HCT116 (cell line): ENCODE results near the gene CFL1. TPM values are rescaled to one million over a fixed set of nuclear protein-coding genes. Genes with fewer than 3 reads are reported as not detected.

Source experiments
- ATAC-seq: fragments of 200-7000 bp; cut with Tn5 transposase; 2 replicates; pipeline ENCODE4 v1.9.1; 2020; ENCODE audit warnings: mild to moderate bottlenecking, moderate library complexity
- BruUV-seq: library from RNA; stranded (reverse); fragments of 400-500 nt; replicated peaks from 2 replicates; lab custom pipeline; 2021; lab: Mats Ljungman, UMichigan
- CTCF ChIA-PET: fragments of 300-600 bp; sonication (Branson Sonifier 250); formaldehyde crosslinking; loops from one replicate; lab custom pipeline; 2021; ENCODE audit warnings: antibody characterized with exemption; lab: Charles Lee
- POLR2A ChIA-PET: fragments of 300-600, 350-600 bp; sonication (Branson Sonifier 250); formaldehyde crosslinking; loops from one replicate; lab custom pipeline; 2021; ENCODE audit warnings: antibody characterized with exemption; lab: Charles Lee
- RAD21 ChIA-PET, 2 experiments: fragments of 300-600 bp; sonication (Branson Sonifier 250); formaldehyde crosslinking; loops; one replicate each; lab custom pipeline; 2023; ENCODE audit warnings: low total read pairs in 2 of 2; ENCODE audit not compliant: uncharacterized antibody in 2 of 2, unreplicated experiment in 2 of 2, low non-redundant PET in 1 of 2; lab: Charles Lee
- DNase-seq: peaks from one replicate; pipeline ENCODE4 v3.0.0-alpha.2; 2010; ENCODE audit warnings: low read depth, low spot score
- H2AFZ ChIP-seq: fragments of 200-600 bp; shearing (Covaris generic), sonication (generic); 2 replicates; pipeline ENCODE4 v1.6.1; 2017; ENCODE audit warnings: low read depth, mixed run types, mixed read lengths, antibody characterized with exemption, low read length; ENCODE audit not compliant: poor library complexity, severe bottlenecking
- H3K27ac ChIP-seq: 2 replicates; pipeline ENCODE4 v1.5.1; 2012; ENCODE audit warnings: low read depth, low read length
- H3K27me3 ChIP-seq: fragments of 200-600 bp; sonication (generic); 2 replicates; pipeline ENCODE4 v1.6.1; 2016; ENCODE audit warnings: mixed run types, low read length, mixed read lengths; ENCODE audit not compliant: insufficient read depth
- H3K36me3 ChIP-seq, 2 experiments: fragments of 200-500 bp in 1 of 2; fragments of 200-600 bp in 1 of 2; sonication (Bioruptor generic) in 1 of 2; sonication (generic) in 1 of 2; 2 replicates each; pipeline versions ENCODE4 v1.5.1 to v1.6.1; 2014 to 2016; ENCODE audit warnings: low read length in 2 of 2, inconsistent platforms in 1 of 2, mixed read lengths in 1 of 2, mixed run types in 1 of 2; ENCODE audit not compliant: insufficient read depth in 2 of 2, control insufficient read depth in 1 of 2
- H3K4me1 ChIP-seq, 2 experiments: fragments of 200-600 bp in 1 of 2; sonication (generic) in 1 of 2; 2 replicates each; pipeline versions ENCODE4 v1.5.1 to v1.6.1; 2012 to 2017; ENCODE audit warnings: low read length in 2 of 2, inconsistent platforms in 1 of 2, mild to moderate bottlenecking in 1 of 2, mixed read lengths in 1 of 2, mixed run types in 1 of 2, moderate library complexity in 1 of 2; ENCODE audit not compliant: insufficient read depth in 2 of 2, control insufficient read depth in 1 of 2
- H3K4me2 ChIP-seq: fragments of 200-600 bp; sonication (generic); 2 replicates; pipeline ENCODE4 v1.6.1; 2017; ENCODE audit warnings: mixed run types, low read length, mixed read lengths
- H3K4me3 ChIP-seq, 2 experiments: fragments of 200-600 bp in 1 of 2; sonication (generic) in 1 of 2; replicated peaks in 1 of 2; 2 replicates each; pipeline ENCODE4 v1.5.1; 2011 to 2016; ENCODE audit warnings: low read length in 2 of 2, control low read depth in 1 of 2, low read depth in 1 of 2, mild to moderate bottlenecking in 1 of 2, mixed read lengths in 1 of 2, mixed run types in 1 of 2
- H3K79me2 ChIP-seq: fragments of 200-600 bp; sonication (generic); 2 replicates; pipeline ENCODE4 v1.6.1; 2017; ENCODE audit warnings: mild to moderate bottlenecking, mixed run types, low read length, moderate library complexity, mixed read lengths; ENCODE audit not compliant: insufficient read depth
- H3K9ac ChIP-seq: fragments of 200-600 bp; sonication (generic); 2 replicates; pipeline ENCODE4 v1.6.1; 2016; ENCODE audit warnings: low read length, mixed read lengths
- H3K9me2 ChIP-seq: fragments of 200-600 bp; sonication (generic), shearing (Covaris generic); 2 replicates; pipeline ENCODE4 v1.6.1; 2017; ENCODE audit warnings: mixed run types, mild to moderate bottlenecking, moderate library complexity; ENCODE audit not compliant: insufficient read depth
- H3K9me3 ChIP-seq, 2 experiments: fragments of 200-500 bp in 1 of 2; fragments of 200-600 bp in 1 of 2; sonication (Bioruptor generic) in 1 of 2; sonication (generic) in 1 of 2; 2 replicates each; pipeline ENCODE4 v1.6.1; 2014 to 2017; ENCODE audit warnings: low read length in 2 of 2, mixed read lengths in 2 of 2, inconsistent platforms in 1 of 2, low read depth in 1 of 2, mild to moderate bottlenecking in 1 of 2, mixed run types in 1 of 2, moderate library complexity in 1 of 2; ENCODE audit not compliant: control insufficient read depth in 1 of 2, insufficient read depth in 1 of 2
- H4K20me1 ChIP-seq: fragments of 200-600 bp; sonication (generic), shearing (Covaris generic); 2 replicates; pipeline ENCODE4 v1.6.1; 2017; ENCODE audit warnings: mixed run types, mild to moderate bottlenecking, moderate library complexity; ENCODE audit not compliant: insufficient read depth
- CBX3 ChIP-seq: IDR thresholded peaks from 2 replicates; pipeline ENCODE4 v1.6.1; 2012; ENCODE audit warnings: low read depth
- CTCF ChIP-seq, 3 experiments: fragments of 200-600 bp in 1 of 3; sonication (generic) in 1 of 3; IDR thresholded peaks in 2 of 3; conservative IDR thresholded peaks in 1 of 3; 2 replicates each; pipeline ENCODE4 v1.5.1; 2012 to 2017; ENCODE audit warnings: low read depth in 2 of 3, low read length in 2 of 3, antibody characterized with exemption in 1 of 3, borderline replicate concordance in 1 of 3, control low read depth in 1 of 3, mild to moderate bottlenecking in 1 of 3, mixed read lengths in 1 of 3, mixed run types in 1 of 3, moderate library complexity in 1 of 3; ENCODE audit not compliant: insufficient read depth in 1 of 3
- ELF1 ChIP-seq: IDR thresholded peaks from 2 replicates; pipeline ENCODE4 v1.6.1; 2012; ENCODE audit warnings: low read depth, borderline replicate concordance
- EZH2 ChIP-seq: fragments of 200-600 bp; sonication (generic); IDR thresholded peaks from 2 replicates; pipeline ENCODE4 v1.6.1; 2017; ENCODE audit warnings: antibody characterized with exemption, mixed run types
- EZH2phosphoT487 ChIP-seq: fragments of 200-600 bp; IDR thresholded peaks from 2 replicates; pipeline ENCODE4 v1.6.1; 2018; ENCODE audit warnings: antibody characterized with exemption, borderline replicate concordance
- RAD21 ChIP-seq: IDR thresholded peaks from 2 replicates; pipeline ENCODE4 v1.6.1; 2012; ENCODE audit warnings: low read depth, mild to moderate bottlenecking
- intact Hi-C: fragments of 100-400 bp; cut with micrococcal nuclease; formaldehyde crosslinking; loops from 2 replicates; pipeline ENCODE4 v1.10.0; 2022
- total RNA-seq: library from RNA; stranded (reverse); gene quantifications from one replicate; pipeline ENCODE4 v1.2.1, GENCODE V29; 2021; ENCODE audit not compliant: unreplicated experiment

The CFL1 gene
- total RNA-seq, 1 experiment from 2014 or later, result 1,270 TPM

DNA sequence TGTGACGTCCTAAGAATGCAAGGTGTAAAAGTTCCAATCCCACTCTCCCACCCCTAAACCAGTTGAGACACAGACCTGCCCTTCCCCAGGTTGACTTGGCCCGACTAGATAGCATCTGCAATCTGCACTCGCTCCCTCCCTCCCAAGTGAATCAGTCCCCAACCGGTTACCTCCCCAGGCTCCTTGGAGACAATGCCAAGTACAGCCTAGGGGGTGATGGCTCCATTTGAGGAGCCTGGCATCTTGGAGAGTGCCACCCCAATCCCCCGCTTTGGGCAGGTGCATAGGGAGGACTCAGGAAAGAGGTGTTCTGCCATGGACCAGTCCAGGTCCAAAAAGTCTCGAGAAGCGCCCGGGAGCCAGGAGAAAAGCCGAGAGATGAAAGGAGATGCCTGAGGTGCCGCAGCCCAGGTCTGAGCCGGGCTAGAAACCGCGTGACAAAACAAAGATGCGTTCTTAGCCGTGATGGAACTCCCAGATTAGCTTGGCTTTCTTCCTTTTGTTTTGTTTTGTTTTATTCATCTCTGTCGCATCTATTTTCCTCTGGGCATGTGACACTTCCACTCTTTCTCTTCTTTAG is 42.9 kb downstream of the CFL1 start:
- ChIA-PET CTCF (interaction anchor here (1.5 kb wide), 1 partner anchor 36 kb away, joined by 3 read pairs; no protein-coding TSS in a partner anchor), RAD21 (no interaction called here), POLR2A (no interaction called here)
- no peaks in the 10 kb centered on the region for H3K9me2 ChIP-seq
- no peak for ATAC-seq
- H3K4me3 ChIP-seq, result no peak overlapping the region
- H4K20me1 ChIP-seq, result no peaks in the 10 kb centered on the region
- no peak overlapping the region for H3K9ac ChIP-seq
- BruUV-seq, result TSS peak; percentile 24
- no peak overlapping the region for H3K27ac ChIP-seq
- no peak overlapping the region for H3K4me2 ChIP-seq
- no peaks in the 10 kb centered on the region for H3K9me3 ChIP-seq
- TF ChIP-seq CTCF (IDR thresholded peaks at IDR 0.05 in 2 of 3, conservative IDR thresholded peaks at IDR 0.05 in 1 of 3; ENCODE audit: borderline replicate concordance in 1 of 3, insufficient read depth in 1 of 3, low read depth in 2 of 3, low read length in 2 of 3) (no peak), EZH2 (no peak), RAD21 (no peak), EZH2phosphoT487 (no peak), CBX3 (no peak), ELF1 (no peak)
- peaks cover 0 to 12% of the 10 kb centered on the region in 2 experiments; a peak in 2 of 4 replicates for H3K4me1 ChIP-seq
- intact Hi-C loops, result no loop called here
- DNase-seq, result no peak
- H3K27me3 ChIP-seq, result no peaks in the 10 kb centered on the region
- H3K79me2 ChIP-seq, result no peaks in the 10 kb centered on the region
- no peaks in the 10 kb centered on the region for H3K36me3 ChIP-seq
- H2AFZ ChIP-seq, result no peak overlapping the region
